Natural killer cell treated with Interleukin-12 subunit alpha and Interleukin-12 subunit beta and Interleukin-15 and Interleukin-18, amount 100 ng/mL, for 72 hours (primary cell): ENCODE measurements around the gene SLC1A2. TPM values are rescaled to one million over a fixed set of nuclear protein-coding genes. Genes with fewer than 3 reads are reported as not detected.
"Not testable (repeated sequence)": the region's sequence is repeated elsewhere in the genome, so short reads cannot be mapped to it uniquely, and the experiment has no call there.

Source experiments
- ATAC-seq, 2 donors: fragments of 150-1000 bp; cut with Tn5 transposase in 1 of 2; sonication (Bioruptor Pico), chemical (Tn5 transposase) in 1 of 2; 2 replicates each; pipeline ENCODE4 v1.10.0; 2021
- DNase-seq: peaks from one replicate; pipeline ENCODE4 v3.0.0; 2022; ENCODE audit warnings: low spot score
- H3K27ac Mint-ChIP-seq, 2 donors: 1 replicate in 1 of 2; 2 replicates in 1 of 2; pipeline ENCODE4 v1.8.0; 2022; ENCODE audit warnings: mixed read lengths in 2 of 2, mild to moderate bottlenecking in 1 of 2, moderate library complexity in 1 of 2
- H3K27me3 Mint-ChIP-seq, 2 donors: 1 replicate in 1 of 2; 2 replicates in 1 of 2; pipeline ENCODE4 v1.8.0; 2022; ENCODE audit warnings: mixed read lengths in 2 of 2
- H3K36me3 Mint-ChIP-seq: one replicate; pipeline ENCODE4 v1.8.0; 2022; ENCODE audit warnings: mixed read lengths
- H3K4me1 Mint-ChIP-seq, 2 donors: 1 replicate in 1 of 2; 2 replicates in 1 of 2; pipeline ENCODE4 v1.8.0; 2022; ENCODE audit warnings: low read depth in 2 of 2, mixed read lengths in 2 of 2, mild to moderate bottlenecking in 1 of 2
- H3K4me3 Mint-ChIP-seq: one replicate; pipeline ENCODE4 v1.8.0; 2022; ENCODE audit warnings: mixed read lengths
- H3K9me3 Mint-ChIP-seq: 2 replicates; pipeline ENCODE4 v1.8.0; 2022; ENCODE audit warnings: mixed read lengths
- total RNA-seq, 2 donors: library from RNA; stranded (reverse); gene quantifications; one replicate each; pipeline ENCODE4 v1.2.3, GENCODE V29; 2022

Gene SLC1A2
- total RNA-seq, 2 donors from 2014 or later = 0.12 TPM; not detected in 1

DNA sequence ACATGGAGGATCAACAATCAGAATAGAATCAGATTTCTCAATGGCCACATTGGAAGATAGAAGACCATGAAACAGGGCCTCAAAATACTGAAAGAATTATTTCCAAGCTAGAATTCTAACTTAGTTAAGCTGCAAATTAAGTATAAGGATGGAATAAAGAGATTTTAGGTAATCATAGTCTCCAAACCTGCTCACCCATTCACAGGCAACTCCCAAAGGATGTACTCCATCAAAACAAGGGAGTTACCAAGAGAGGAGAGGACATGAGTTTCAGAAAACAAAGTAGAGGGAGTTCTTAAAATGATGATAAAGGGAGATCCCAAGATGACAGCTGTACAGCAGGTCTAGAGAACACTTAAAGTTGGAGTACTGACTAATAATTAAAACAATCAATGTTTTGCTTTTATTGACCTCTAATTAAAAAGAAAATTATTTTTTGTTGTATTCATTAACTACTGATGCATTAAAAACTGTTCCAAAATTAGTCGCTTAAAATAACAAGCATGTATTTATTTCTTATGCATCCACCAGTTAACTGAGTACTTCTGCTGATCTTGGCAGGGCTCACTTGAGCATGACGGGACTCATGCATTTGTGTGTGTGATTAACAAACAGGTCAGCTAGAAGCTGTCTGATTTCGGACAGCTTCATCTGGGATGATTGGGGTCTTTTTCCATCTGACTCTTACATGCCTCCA is 184.8 kb downstream of the SLC1A2 start:
- no peak for ATAC-seq
- Mint-ChIP-seq H3K27ac (peak overlapping the region; percentile 50 to 84), H3K4me3 (peak overlapping the region; percentile 21), H3K27me3 (peaks cover 0 to 2% of the 10 kb centered on the region in 2 donors), H3K36me3 (peaks cover 26% of the 10 kb centered on the region), H3K9me3 (no peaks in the 10 kb centered on the region), H3K4me1 (peaks cover 55 to 62% of the 10 kb centered on the region in 2 donors)
- no peak for DNase-seq

DNA sequence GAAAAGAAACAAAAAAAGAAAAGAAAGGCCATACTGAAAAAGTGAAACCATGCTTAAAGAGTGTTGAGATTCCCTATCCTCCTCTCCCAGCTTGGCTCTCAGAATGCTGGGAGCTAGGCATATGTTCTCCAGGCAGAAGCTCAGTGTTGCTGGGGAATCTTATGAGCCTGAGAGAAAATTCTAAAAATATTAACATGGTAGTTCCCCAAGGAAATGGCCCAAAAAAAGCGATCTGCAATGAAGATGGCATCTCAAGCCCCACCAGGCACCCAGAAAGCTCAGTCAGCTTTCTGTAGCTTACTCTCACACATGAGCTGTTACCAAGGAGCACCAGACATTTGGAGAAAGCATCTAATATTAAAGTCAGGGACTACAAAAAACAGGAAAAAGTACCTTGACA is 185.8 kb downstream of the SLC1A2 start:
- Mint-ChIP-seq H3K27ac (peak overlapping the region; percentile 36 to 66), H3K27me3 (no peaks in the 10 kb centered on the region), H3K4me3 (no peak overlapping the region), H3K36me3 (peaks cover 36% of the 10 kb centered on the region), H3K4me1 (peaks cover 58 to 62% of the 10 kb centered on the region in 2 donors), H3K9me3 (no peaks in the 10 kb centered on the region)
- ATAC-seq (no peak), DNase-seq (no peak)

DNA sequence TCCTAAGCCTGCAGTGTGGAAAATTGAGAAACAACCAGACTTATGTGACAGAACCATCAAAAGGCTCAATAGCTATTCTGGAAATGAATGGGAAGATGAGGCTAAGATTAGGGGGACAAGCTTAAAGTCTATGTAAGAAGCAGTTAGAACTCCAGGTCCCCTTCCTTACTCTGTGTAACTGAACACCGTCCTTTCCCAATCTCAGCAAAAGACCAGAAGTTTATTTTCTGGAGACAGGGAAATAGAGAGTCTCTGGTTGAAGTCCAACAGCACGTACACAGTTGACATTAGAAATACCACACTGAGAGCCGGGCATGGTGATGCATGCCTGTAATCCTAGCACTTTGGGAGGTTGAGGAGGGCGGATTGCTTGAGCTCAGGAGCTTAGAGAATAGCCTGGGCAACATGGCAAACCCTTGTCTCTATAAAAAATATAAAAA is 186.4 kb downstream of the SLC1A2 start:
- H3K27ac Mint-ChIP-seq = peak overlapping the region; percentile 36 to 66
- H3K4me3 Mint-ChIP-seq = no peak overlapping the region
- peaks cover 58 to 60% of the 10 kb centered on the region in 2 donors for H3K4me1 Mint-ChIP-seq
- H3K27me3 Mint-ChIP-seq = no peaks in the 10 kb centered on the region
- H3K36me3 Mint-ChIP-seq = peaks cover 40% of the 10 kb centered on the region
- ATAC-seq (no peak), DNase-seq (no peak)
- H3K9me3 Mint-ChIP-seq = no peaks in the 10 kb centered on the region

DNA sequence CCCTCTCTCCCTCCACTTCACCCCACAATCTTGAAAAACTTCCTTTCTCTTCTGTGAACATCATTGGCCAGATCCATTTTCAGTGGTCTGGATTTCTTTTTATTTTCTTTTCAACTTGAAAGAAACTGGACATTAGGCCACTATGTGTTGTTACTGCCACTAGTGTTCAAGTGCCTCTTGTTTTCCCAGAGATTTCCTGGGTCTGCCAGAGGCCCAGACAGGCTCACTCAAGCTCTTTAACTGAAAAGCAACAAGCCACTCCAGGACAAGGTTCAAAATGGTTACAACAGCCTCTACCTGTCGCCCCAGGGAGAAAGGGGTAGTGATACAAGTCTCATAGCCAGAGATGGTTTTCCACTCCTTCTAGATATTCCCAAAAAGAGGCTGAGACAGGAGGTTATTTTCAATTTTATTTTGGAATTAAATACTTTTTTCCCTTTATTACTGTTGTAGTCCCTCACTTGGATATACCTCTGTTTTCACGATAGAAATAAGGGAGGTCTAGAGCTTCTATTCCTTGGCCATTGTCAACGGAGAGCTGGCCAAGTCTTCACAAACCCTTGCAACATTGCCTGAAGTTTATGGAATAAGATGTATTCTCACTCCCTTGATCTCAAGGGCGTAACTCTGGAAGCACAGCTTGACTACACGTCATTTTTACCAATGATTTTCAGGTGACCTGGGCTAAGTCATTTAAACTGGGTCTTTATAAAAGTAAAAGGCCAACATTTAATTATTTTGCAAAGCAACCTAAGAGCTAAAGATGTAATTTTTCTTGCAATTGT is 188.1 kb downstream of the SLC1A2 start:
- no peaks in the 10 kb centered on the region for H3K27me3 Mint-ChIP-seq
- no peaks in the 10 kb centered on the region for H3K9me3 Mint-ChIP-seq
- peaks cover 53 to 55% of the 10 kb centered on the region in 2 donors for H3K4me1 Mint-ChIP-seq
- peaks cover 45% of the 10 kb centered on the region for H3K36me3 Mint-ChIP-seq
- DNase-seq (no peak), ATAC-seq (no peak)
- H3K27ac Mint-ChIP-seq = peak overlapping the region in 1 of 2 donors; percentile 66
- no peak overlapping the region for H3K4me3 Mint-ChIP-seq

DNA sequence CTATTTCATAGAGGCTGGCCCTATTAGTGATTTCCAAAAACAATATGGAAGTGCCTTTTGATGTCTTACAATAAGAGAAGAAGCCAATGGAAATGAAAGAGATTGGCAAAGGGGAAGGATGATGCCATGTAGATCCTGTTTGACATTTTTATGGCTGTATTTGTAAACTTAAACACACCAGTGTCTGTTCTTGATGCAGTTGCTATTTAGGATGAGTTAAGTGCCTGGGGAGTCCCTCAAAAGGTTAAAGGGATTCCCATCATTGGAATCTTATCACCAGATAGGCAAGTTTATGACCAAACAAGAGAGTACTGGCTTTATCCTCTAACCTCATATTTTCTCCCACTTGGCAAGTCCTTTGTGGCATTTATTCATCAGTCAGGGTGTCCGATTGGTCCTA is 189.0 kb downstream of the SLC1A2 start:
- H3K4me1 Mint-ChIP-seq = peaks cover 48 to 50% of the 10 kb centered on the region in 2 donors
- H3K27ac Mint-ChIP-seq = peak overlapping the region; percentile 22 to 64
- peaks cover 49% of the 10 kb centered on the region for H3K36me3 Mint-ChIP-seq
- H3K27me3 Mint-ChIP-seq = no peaks in the 10 kb centered on the region
- DNase-seq = no peak
- H3K4me3 Mint-ChIP-seq = no peak overlapping the region
- no peaks in the 10 kb centered on the region for H3K9me3 Mint-ChIP-seq
- no peak for ATAC-seq

GRCh38 chr11:35228328-35228725 is 191.0 kb downstream of the SLC1A2 start:
- Mint-ChIP-seq H3K36me3 (peaks cover 49% of the 10 kb centered on the region), H3K27me3 (no peaks in the 10 kb centered on the region), H3K4me3 (no peak overlapping the region), H3K9me3 (no peaks in the 10 kb centered on the region), H3K4me1 (peaks cover 29 to 33% of the 10 kb centered on the region in 2 donors), H3K27ac (peak overlapping the region; percentile 69 to 71)
- ATAC-seq = no peak
- no peak for DNase-seq

DNA sequence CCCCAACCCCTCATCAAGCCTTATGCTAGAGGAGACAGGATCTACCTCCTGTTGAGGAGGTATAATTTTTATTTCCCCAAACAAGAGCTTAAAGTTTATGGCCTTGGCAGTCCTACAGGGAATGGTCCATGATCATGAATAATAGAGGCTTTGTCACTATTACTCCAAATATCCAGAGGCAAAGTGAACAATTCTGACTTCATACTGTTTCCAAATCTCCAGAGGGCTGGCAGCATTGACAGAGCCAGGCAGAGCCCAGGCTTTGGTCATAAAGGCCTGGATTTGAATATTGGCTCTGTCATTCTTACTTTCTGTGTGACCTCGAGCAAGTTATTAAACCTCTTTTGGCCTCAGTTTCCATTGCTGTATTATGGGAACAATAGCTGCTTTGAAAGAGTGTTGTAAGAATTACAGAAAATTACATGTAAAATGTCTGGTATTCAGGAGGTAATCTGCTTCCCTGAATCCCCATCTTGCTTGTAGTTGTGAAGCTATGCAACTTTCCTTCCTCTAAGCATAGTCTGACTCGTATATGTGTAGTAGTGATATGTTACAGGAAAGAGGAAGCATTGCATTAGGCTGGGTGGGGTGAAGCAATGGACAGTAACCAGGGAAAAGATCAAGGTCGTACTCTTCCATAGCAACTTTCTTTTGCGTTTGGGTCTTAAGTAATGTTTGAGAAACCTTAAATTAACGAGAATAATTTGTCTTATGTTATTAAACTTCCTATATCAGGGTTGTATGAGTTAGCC is 191.6 kb downstream of the SLC1A2 start:
- Mint-ChIP-seq H3K4me1 (peaks cover 23 to 33% of the 10 kb centered on the region in 2 donors), H3K9me3 (no peaks in the 10 kb centered on the region), H3K36me3 (peaks cover 48% of the 10 kb centered on the region), H3K27ac (peak overlapping the region; percentile 69 to 71), H3K4me3 (no peak overlapping the region), H3K27me3 (no peaks in the 10 kb centered on the region)
- ATAC-seq = peak; percentile 52 to 61
- no peak for DNase-seq

- not testable (repeated sequence) for ATAC-seq, H3K27me3 Mint-ChIP-seq, H3K4me3 Mint-ChIP-seq, DNase-seq, H3K9me3 Mint-ChIP-seq
- Mint-ChIP-seq H3K4me1 (peaks cover 18 to 29% of the 10 kb centered on the region in 2 donors), H3K36me3 (peaks cover 43% of the 10 kb centered on the region), H3K27ac (peak overlapping the region; percentile 69 to 71)
Observed at GRCh38 chr11:35226756-35227155, 192.6 kb downstream of the SLC1A2 start.

DNA sequence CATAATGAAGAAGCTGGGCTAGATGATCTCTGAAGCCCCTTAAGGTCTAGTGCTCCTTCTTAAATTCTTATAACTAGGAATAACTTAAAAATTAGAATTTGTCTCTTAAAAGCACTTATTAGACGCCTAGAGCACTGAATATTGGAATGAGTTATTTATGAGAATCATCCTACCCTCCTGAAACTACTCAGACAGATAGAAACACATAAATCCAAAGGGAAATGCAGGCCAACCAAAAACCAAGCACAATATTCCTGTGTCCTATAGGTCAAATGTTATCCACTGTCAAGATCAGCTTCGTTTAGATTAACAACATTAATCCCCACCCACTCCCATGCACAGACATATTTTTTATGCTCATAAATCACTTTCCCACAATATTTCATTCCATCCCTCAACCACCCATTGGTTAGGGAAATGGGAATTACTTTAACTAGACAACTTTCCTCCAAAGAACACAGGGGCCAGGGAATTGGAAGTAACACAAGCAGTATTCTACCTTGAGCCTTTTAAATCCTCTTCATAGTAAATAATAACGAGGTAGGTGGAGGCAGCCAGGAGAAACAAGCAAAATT is 193.3 kb downstream of the SLC1A2 start:
- Mint-ChIP-seq H3K27me3 (no peaks in the 10 kb centered on the region), H3K4me1 (peaks cover 18 to 29% of the 10 kb centered on the region in 2 donors), H3K9me3 (no peaks in the 10 kb centered on the region), H3K36me3 (peaks cover 47% of the 10 kb centered on the region), H3K4me3 (no peak overlapping the region), H3K27ac (peak overlapping the region; percentile 68 to 69)
- ATAC-seq (no peak), DNase-seq (no peak)

GRCh38 chr11:35223991-35224390 is 195.4 kb downstream of the SLC1A2 start:
- Mint-ChIP-seq H3K36me3 (peaks cover 41% of the 10 kb centered on the region), H3K27ac (peak overlapping the region in 1 of 2 donors; percentile 39), H3K27me3 (no peaks in the 10 kb centered on the region), H3K4me3 (no peak overlapping the region), H3K4me1 (peaks cover 12 to 22% of the 10 kb centered on the region in 2 donors), H3K9me3 (no peaks in the 10 kb centered on the region)
- DNase-seq = no peak
- ATAC-seq = no peak

- Mint-ChIP-seq H3K4me1 (peaks cover 12 to 20% of the 10 kb centered on the region in 2 donors), H3K36me3 (peaks cover 43% of the 10 kb centered on the region), H3K4me3 (no peak overlapping the region), H3K9me3 (no peaks in the 10 kb centered on the region), H3K27me3 (no peaks in the 10 kb centered on the region), H3K27ac (peak overlapping the region in 1 of 2 donors; percentile 39)
- DNase-seq (no peak), ATAC-seq (peak in 1 of 2 donors; percentile 48)
Observed at GRCh38 chr11:35223371-35223796, 196.0 kb downstream of the SLC1A2 start.

DNA sequence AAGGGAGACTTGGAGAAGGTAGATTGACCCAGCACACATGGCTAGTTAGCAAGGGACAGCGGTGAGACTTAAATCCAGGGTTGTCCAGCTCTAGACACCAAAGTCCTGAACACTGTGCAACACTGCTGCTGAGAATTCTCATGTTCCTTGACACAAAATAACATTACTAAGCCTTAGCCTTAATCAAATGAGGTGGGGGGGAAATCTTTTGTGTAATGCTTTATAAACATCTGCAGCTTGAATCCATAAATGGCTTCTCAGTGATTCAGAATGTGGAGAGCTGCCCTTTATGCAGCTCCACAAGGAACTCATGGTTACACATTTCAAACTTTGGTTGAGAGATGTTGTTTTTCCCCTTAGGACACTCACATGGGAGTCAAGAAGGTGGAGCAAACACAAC is 200.4 kb downstream of the SLC1A2 start:
- no peak overlapping the region for H3K4me3 Mint-ChIP-seq
- H3K36me3 Mint-ChIP-seq = peaks cover 51% of the 10 kb centered on the region
- H3K4me1 Mint-ChIP-seq = peaks cover 19 to 22% of the 10 kb centered on the region in 2 donors
- H3K9me3 Mint-ChIP-seq = no peaks in the 10 kb centered on the region
- no peak for ATAC-seq
- no peak for DNase-seq
- no peaks in the 10 kb centered on the region for H3K27me3 Mint-ChIP-seq
- peak overlapping the region in 1 of 2 donors; percentile 48 for H3K27ac Mint-ChIP-seq

DNA sequence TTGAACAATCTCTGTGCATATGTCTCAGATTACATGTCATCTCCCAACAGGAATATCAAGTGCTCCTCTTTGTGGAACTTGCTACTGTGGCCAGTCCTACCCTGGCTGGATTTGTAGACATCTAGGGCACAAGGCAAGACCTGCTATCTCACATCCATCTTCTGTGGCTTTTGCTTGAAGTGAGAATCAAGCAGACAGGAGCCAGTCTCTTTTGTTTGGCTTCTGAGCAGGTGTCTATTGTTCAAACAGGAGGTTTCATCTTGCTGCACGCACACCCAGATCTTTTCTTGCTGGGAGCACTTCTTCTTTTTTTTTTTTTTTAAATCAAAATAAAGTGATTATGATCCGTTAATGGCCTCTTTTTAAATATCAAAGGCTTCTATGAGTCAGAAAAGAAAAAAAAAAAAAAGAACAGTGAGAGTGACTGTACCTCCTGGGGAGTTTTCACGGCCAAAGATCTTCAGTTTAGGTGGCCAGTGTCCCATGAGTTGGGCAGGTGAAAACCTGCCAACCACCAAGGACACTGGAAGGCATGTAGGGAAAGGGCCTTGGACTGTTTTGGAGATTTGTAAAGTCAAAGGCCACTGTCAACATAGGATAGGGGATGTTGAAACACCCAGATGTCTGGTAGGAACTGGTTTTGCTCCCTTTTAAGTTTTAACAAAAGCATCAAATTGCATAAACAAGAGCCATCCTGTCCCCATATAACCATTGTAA is 202.2 kb downstream of the SLC1A2 start:
- Mint-ChIP-seq H3K27me3 (no peaks in the 10 kb centered on the region), H3K27ac (peak overlapping the region; percentile 49 to 75), H3K4me3 (no peak overlapping the region), H3K36me3 (peaks cover 53% of the 10 kb centered on the region), H3K9me3 (peaks cover 3% of the 10 kb centered on the region), H3K4me1 (peaks cover 26 to 32% of the 10 kb centered on the region in 2 donors)
- ATAC-seq (no peak), DNase-seq (no peak)
